ENCODE results near the gene GPR157.

GRCh38 chr1:9143250-9143649 is 14.3 kb upstream of the GPR157 start:
- TF ChIP-seq POLR2A (IDR thresholded peaks at IDR 0.05) (peak in 1 of 4 donors; percentile 49), POLR2AphosphoS5 (IDR thresholded peaks at IDR 0.05) (peak; percentile 46 to 65), CTCF (IDR thresholded peaks at IDR 0.05) (no peak), EP300 (IDR thresholded peaks at IDR 0.05) (no peak)

Data from upper lobe of left lung (tissue), 4 donors.